ENCODE measurements around the gene PAQR4.
A peak's percentile ranks its signal among the peaks of the same experiment; 100 is the strongest.

The PAQR4 gene

GRCh38 chr16:2975161-2975795 is 6.1 kb downstream of the PAQR4 start:
- no peak for DNase-seq
- Mint-ChIP-seq H3K27ac (no peak overlapping the region), H3K4me1 (peaks cover 13% of the 10 kb centered on the region), H3K36me3 (ENCODE audit: low read depth) (peaks cover 31% of the 10 kb centered on the region), H3K27me3 (no peaks in the 10 kb centered on the region), H3K4me3 (no peak overlapping the region), H3K9me3 (no peaks in the 10 kb centered on the region)
- no peak for ATAC-seq

- no peaks in the 10 kb centered on the region for H3K9me3 Mint-ChIP-seq
- DNase-seq = no peak
- no peak overlapping the region for H3K27ac Mint-ChIP-seq
- peaks cover 26% of the 10 kb centered on the region for H3K36me3 Mint-ChIP-seq (ENCODE audit: low read depth)
- H3K4me3 Mint-ChIP-seq = no peak overlapping the region
- H3K4me1 Mint-ChIP-seq = peaks cover 9% of the 10 kb centered on the region
- no peaks in the 10 kb centered on the region for H3K27me3 Mint-ChIP-seq
- ATAC-seq = no peak
These were observed 7.1 kb downstream of the PAQR4 start for GRCh38 chr16:2976201-2976600.

DNA sequence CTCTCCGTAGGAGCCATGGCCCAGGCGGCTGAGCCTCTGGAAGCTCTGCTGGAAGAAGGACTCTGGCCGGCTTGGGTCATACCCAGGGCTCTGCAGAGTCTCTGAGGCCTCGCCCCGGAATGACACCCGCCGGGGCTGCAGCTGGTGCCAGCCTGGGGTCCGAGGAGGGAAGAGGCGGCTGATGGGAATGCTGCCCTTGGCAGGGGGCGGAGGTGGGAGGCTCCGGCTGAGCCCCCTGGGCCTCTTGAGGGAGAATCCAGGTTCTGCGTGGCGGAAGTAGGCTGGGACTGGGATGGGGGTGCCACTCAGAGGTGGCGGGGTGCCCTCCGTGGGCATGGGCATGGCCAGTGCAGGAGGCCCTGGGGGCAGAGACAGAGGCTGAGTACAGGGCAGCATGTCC is 7.5 kb downstream of the PAQR4 start:
- peaks cover 26% of the 10 kb centered on the region for H3K36me3 Mint-ChIP-seq (ENCODE audit: low read depth)
- ATAC-seq (no peak), DNase-seq (no peak)
- H3K9me3 Mint-ChIP-seq = no peaks in the 10 kb centered on the region
- H3K4me1 Mint-ChIP-seq = peaks cover 12% of the 10 kb centered on the region
- H3K27me3 Mint-ChIP-seq = no peaks in the 10 kb centered on the region
- no peak overlapping the region for H3K4me3 Mint-ChIP-seq
- no peak overlapping the region for H3K27ac Mint-ChIP-seq

DNA sequence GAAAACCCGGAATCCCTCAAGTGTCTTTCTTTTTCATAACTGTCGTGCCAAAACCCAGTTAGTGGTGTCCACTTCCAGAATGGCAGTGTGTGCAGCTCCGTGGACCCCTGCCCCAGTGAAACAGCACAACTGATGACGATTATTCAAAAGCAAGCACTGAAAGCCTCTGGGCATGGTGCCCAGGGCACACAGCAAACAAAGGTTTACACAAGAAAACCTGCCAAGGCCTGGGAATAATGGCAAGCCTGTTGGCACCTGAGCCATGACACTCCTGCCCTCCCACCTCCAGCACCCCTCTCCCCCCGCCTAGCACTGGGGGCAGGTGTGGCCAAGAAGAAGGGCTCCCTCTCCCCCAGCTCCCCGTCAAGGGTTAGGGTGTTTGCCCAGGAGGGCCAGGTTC is 8.3 kb downstream of the PAQR4 start:
- Mint-ChIP-seq H3K9me3 (no peaks in the 10 kb centered on the region), H3K27ac (no peak overlapping the region), H3K36me3 (ENCODE audit: low read depth) (peaks cover 20% of the 10 kb centered on the region), H3K4me1 (peaks cover 13% of the 10 kb centered on the region), H3K27me3 (no peaks in the 10 kb centered on the region), H3K4me3 (peak overlapping the region; percentile 34)
- DNase-seq (no peak), ATAC-seq (no peak)

GRCh38 chr16:2979669-2980226 is 10.6 kb downstream of the PAQR4 start:
- DNase-seq (peak; percentile 41), ATAC-seq (peak; percentile 4)
- Mint-ChIP-seq H3K4me1 (peaks cover 18% of the 10 kb centered on the region), H3K36me3 (ENCODE audit: low read depth) (peaks cover 13% of the 10 kb centered on the region), H3K9me3 (no peaks in the 10 kb centered on the region), H3K4me3 (peak overlapping the region; percentile 86), H3K27me3 (no peaks in the 10 kb centered on the region), H3K27ac (peak overlapping the region; percentile 73)

DNA sequence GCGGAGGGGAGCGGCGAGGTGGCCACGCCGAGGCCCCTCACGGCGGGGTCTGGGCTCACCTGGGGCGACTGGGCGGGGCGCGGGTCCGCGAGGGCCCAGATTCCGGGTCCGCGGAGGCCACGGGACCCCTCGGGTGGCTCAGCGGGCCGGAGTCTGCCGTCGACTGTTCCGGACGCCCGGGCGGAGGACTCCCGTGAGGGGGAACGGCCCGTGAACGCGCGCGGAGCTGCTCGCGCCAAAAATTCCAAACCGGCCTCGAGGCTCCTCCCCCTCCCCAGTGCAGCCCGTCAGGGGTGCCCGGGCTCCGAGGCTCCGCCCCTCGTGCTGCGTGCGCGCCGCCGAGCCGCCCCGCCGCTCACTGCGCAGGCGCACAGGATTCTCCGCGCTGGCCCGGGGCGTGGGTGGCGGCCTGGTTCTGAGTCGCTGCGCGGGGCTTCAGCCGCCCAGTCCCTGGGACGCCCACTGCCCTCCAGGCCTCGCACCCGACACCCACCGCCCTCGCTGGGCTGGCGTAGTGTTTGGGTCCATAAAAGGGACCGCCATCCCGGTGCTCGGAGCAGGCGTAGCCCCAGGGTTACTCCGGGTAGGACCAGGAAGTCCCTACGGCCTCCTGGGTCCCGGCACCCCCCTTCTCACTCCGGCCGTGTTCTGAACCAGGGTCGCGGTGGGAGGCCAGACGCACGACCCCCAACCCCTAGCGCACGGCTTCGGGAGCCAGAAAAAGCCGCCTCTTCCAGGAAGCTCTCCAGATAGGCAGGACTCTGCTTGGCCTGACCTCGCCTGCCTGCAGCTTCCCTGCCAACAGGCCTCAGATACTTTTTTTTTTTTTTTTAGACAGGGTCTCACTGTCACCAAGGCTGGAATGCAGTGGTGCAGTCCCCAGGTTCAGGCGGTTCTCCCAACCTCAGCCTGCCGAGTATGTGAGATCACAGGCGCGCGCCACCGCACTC is 11.4 kb downstream of the PAQR4 start, which contains the start of gene PKMYT1:
PKMYT1 (minus strand) TSS at position 220 of the 950 bp plus-strand sequence. CDS start 789 bp downstream, outside the sequence.
- ATAC-seq (peak; percentile 80), DNase-seq (peak; percentile 98)
- H3K36me3 Mint-ChIP-seq (ENCODE audit: low read depth) = peaks cover 13% of the 10 kb centered on the region
- H3K27me3 Mint-ChIP-seq = no peaks in the 10 kb centered on the region
- H3K27ac Mint-ChIP-seq = peak within 1 kb of the TSS; percentile 81
- H3K4me3 Mint-ChIP-seq = peak within 1 kb of the TSS; percentile 86
- H3K4me1 Mint-ChIP-seq = peaks cover 18% of the 10 kb centered on the region
- H3K9me3 Mint-ChIP-seq = no peaks in the 10 kb centered on the region

DNA sequence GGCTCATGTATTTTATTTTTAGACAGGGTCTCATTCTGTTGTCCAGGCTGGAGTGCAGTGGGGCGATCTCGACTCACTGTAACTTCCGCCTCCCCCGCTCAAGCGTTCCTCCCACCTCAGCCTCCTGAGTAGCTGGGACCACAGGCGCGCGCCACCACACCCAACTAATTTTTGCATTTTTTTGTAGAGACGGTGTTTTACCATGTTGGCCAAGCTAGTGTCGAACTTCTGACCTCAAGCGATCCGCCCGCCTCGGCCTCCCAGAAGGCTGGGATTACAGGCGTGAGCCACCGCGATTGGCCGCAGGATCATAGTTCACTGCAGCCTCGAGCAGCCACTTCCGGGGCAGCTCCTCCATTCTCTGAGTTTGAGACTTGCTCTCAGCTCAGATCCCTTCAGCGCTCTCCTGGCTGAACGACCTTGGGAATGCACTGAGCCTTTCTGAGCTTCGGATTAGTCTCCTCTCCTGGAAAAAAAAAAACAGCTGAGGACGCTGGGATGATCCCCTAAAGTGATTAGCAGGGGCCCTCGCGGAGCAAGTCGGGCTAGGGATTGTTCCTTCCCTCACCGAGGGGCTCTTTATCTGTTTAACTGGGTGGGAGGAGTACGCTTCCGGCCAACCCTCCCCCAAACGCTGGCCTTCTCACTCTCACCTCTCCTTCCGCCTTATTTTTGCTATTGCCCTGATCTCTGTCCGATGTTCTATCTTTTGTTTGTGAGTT is 12.2 kb downstream of the PAQR4 start:
- peak overlapping the region; percentile 81 for H3K27ac Mint-ChIP-seq
- H3K36me3 Mint-ChIP-seq (ENCODE audit: low read depth) = peaks cover 13% of the 10 kb centered on the region
- peak overlapping the region; percentile 86 for H3K4me3 Mint-ChIP-seq
- no peaks in the 10 kb centered on the region for H3K27me3 Mint-ChIP-seq
- H3K4me1 Mint-ChIP-seq = peaks cover 18% of the 10 kb centered on the region
- no peaks in the 10 kb centered on the region for H3K9me3 Mint-ChIP-seq
- DNase-seq (no peak), ATAC-seq (no peak)

- Mint-ChIP-seq H3K4me3 (peak overlapping the region; percentile 74), H3K27me3 (no peaks in the 10 kb centered on the region), H3K9me3 (no peaks in the 10 kb centered on the region), H3K27ac (peak overlapping the region; percentile 80), H3K4me1 (peaks cover 18% of the 10 kb centered on the region), H3K36me3 (ENCODE audit: low read depth) (peaks cover 13% of the 10 kb centered on the region)
- DNase-seq = no peak
- ATAC-seq = no peak
These were observed 12.7 kb downstream of the PAQR4 start for GRCh38 chr16:2981899-2982250.

GRCh38 chr16:2982402-2982801 is 13.3 kb downstream of the PAQR4 start:
- Mint-ChIP-seq H3K27ac (peak overlapping the region; percentile 9), H3K9me3 (no peaks in the 10 kb centered on the region)

DNA sequence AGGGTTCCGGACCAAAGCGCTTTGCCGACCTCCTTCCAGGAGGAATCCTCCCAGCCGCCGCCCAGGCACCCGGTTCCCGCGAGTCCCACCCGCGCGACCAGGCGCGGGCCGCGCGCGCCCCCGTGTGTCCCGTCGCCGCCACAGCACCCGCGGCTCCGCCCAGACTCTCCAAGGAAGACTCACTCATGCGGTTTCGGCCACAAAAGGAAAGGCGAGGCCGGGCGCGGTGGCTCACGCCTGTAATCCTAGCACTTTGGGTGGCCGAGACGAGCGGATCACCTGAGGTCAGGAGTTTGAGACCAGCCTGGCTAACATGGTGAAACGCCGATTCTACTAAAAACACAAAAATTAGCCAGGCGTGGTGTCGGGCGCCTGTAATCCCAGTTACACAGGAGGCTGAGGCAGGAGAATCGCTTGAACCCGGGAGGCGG is 14.6 kb downstream of the PAQR4 start:
- no peaks in the 10 kb centered on the region for H3K27me3 Mint-ChIP-seq
- no peaks in the 10 kb centered on the region for H3K9me3 Mint-ChIP-seq
- peak; percentile 58 for ATAC-seq
- H3K4me3 Mint-ChIP-seq = peak overlapping the region; percentile 21
- peaks cover 18% of the 10 kb centered on the region for H3K4me1 Mint-ChIP-seq
- H3K36me3 Mint-ChIP-seq (ENCODE audit: low read depth) = peaks cover 4% of the 10 kb centered on the region
- peak; percentile 84 for DNase-seq
- H3K27ac Mint-ChIP-seq = no peak overlapping the region

More at GRCh38 chr16:2982402-2982801, 13.3 kb downstream of the PAQR4 start:
- Mint-ChIP-seq H3K27me3 (no peaks in the 10 kb centered on the region), H3K4me1 (peaks cover 18% of the 10 kb centered on the region), H3K36me3 (ENCODE audit: low read depth) (peaks cover 11% of the 10 kb centered on the region), H3K4me3 (no peak overlapping the region)
- ATAC-seq = no peak
- DNase-seq = no peak

DNA sequence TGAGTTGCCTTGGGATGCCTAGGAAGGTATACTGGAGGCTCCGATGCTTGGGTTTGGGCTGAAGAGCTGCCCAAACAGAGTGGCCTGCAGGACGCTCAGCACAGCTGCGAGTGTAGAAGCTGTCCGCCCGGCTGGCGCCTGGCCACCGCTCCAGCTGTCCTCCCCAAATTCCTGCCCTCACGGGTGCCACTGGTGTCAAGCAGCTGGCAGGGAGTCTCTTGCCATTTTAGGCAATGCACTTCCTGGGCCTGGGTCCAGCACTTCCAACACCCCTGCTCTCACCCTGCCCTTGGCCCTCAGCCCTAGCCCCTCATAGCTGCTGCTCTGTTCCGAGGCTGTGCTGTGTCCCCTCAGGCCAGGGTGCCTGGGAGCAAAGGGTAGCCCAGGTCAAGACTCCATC is 16.3 kb downstream of the PAQR4 start:
- Mint-ChIP-seq H3K27me3 (no peaks in the 10 kb centered on the region), H3K27ac (no peak overlapping the region), H3K4me1 (peaks cover 16% of the 10 kb centered on the region), H3K4me3 (no peak overlapping the region), H3K36me3 (ENCODE audit: low read depth) (no peaks in the 10 kb centered on the region), H3K9me3 (no peaks in the 10 kb centered on the region)
- ATAC-seq = no peak
- no peak for DNase-seq

- Mint-ChIP-seq H3K27me3 (no peaks in the 10 kb centered on the region), H3K9me3 (no peaks in the 10 kb centered on the region), H3K36me3 (ENCODE audit: low read depth) (no peaks in the 10 kb centered on the region), H3K4me3 (no peak overlapping the region), H3K4me1 (peaks cover 14% of the 10 kb centered on the region), H3K27ac (no peak overlapping the region)
- no peak for DNase-seq
- no peak for ATAC-seq
These were observed 16.8 kb downstream of the PAQR4 start for GRCh38 chr16:2985893-2986355.

- H3K9me3 Mint-ChIP-seq = no peaks in the 10 kb centered on the region
- no peak overlapping the region for H3K4me3 Mint-ChIP-seq
- peaks cover 8% of the 10 kb centered on the region for H3K4me1 Mint-ChIP-seq
- no peak overlapping the region for H3K27ac Mint-ChIP-seq
- no peaks in the 10 kb centered on the region for H3K27me3 Mint-ChIP-seq
- H3K36me3 Mint-ChIP-seq (ENCODE audit: low read depth) = no peaks in the 10 kb centered on the region
- no peak for DNase-seq
- no peak for ATAC-seq
These were observed 17.6 kb downstream of the PAQR4 start for GRCh38 chr16:2986623-2987188.

- ATAC-seq (no peak), DNase-seq (no peak)
- H3K4me3 Mint-ChIP-seq = no peak overlapping the region
- H3K4me1 Mint-ChIP-seq = peaks cover 6% of the 10 kb centered on the region
- no peaks in the 10 kb centered on the region for H3K9me3 Mint-ChIP-seq
- no peaks in the 10 kb centered on the region for H3K27me3 Mint-ChIP-seq
- no peak overlapping the region for H3K27ac Mint-ChIP-seq
- no peaks in the 10 kb centered on the region for H3K36me3 Mint-ChIP-seq (ENCODE audit: low read depth)
These were observed 18.1 kb downstream of the PAQR4 start for GRCh38 chr16:2987286-2987685.
